Measurements from ENCODE around the gene CBY3.
"Not testable (repeated sequence)": the region's sequence is repeated elsewhere in the genome, so short reads cannot be mapped to it uniquely, and the experiment has no call there.

The CBY3 gene

GRCh38 chr5:179649166-179649703 lies 31.6 kb downstream of the CBY3 start:
- H3K27me3 Mint-ChIP-seq; H3K36me3 Mint-ChIP-seq (ENCODE audit: low read depth); H3K27ac Mint-ChIP-seq; H3K9me3 Mint-ChIP-seq; H3K4me1 Mint-ChIP-seq (ENCODE audit: low read depth); H3K4me3 Mint-ChIP-seq; intact Hi-C loops (cut with micrococcal nuclease): not testable (repeated sequence)

- intact Hi-C loops (cut with micrococcal nuclease): no loop called here
- Mint-ChIP-seq H3K4me3 (no peak overlapping the region), H3K9me3 (no peaks in the 10 kb centered on the region), H3K27ac (peak overlapping the region; percentile 31), H3K4me1 (ENCODE audit: low read depth) (no peaks in the 10 kb centered on the region), H3K36me3 (ENCODE audit: low read depth) (no peaks in the 10 kb centered on the region), H3K27me3 (peaks cover 9% of the 10 kb centered on the region)
These were observed 32.4 kb downstream of the CBY3 start for GRCh38 chr5:179648410-179648809.

GRCh38 chr5:179644766-179645165 lies 36.1 kb downstream of the CBY3 start:
- intact Hi-C loops (cut with micrococcal nuclease): not testable (repeated sequence)

GRCh38 chr5:179643141-179643920 lies 37.5 kb downstream of the CBY3 start:
- H3K4me3 Mint-ChIP-seq; H3K4me1 Mint-ChIP-seq (ENCODE audit: low read depth); H3K27me3 Mint-ChIP-seq; H3K9me3 Mint-ChIP-seq; H3K36me3 Mint-ChIP-seq (ENCODE audit: low read depth); intact Hi-C loops (cut with micrococcal nuclease); H3K27ac Mint-ChIP-seq: not testable (repeated sequence)

More at GRCh38 chr5:179644766-179645165, 36.1 kb downstream of the CBY3 start:
- H3K4me1 Mint-ChIP-seq (ENCODE audit: low read depth); H3K9me3 Mint-ChIP-seq; H3K27ac Mint-ChIP-seq; H3K27me3 Mint-ChIP-seq; H3K36me3 Mint-ChIP-seq (ENCODE audit: low read depth); H3K4me3 Mint-ChIP-seq: not testable (repeated sequence)

- H3K9me3 Mint-ChIP-seq; intact Hi-C loops (cut with micrococcal nuclease); H3K4me1 Mint-ChIP-seq (ENCODE audit: low read depth); H3K36me3 Mint-ChIP-seq (ENCODE audit: low read depth); H3K27ac Mint-ChIP-seq; H3K27me3 Mint-ChIP-seq; H3K4me3 Mint-ChIP-seq: not testable (repeated sequence)
These were observed 38.2 kb downstream of the CBY3 start for GRCh38 chr5:179642626-179643025.

- H3K4me3 Mint-ChIP-seq; H3K27me3 Mint-ChIP-seq; H3K36me3 Mint-ChIP-seq (ENCODE audit: low read depth); H3K4me1 Mint-ChIP-seq (ENCODE audit: low read depth); intact Hi-C loops (cut with micrococcal nuclease); H3K9me3 Mint-ChIP-seq; H3K27ac Mint-ChIP-seq: not testable (repeated sequence)
These were observed 39.1 kb downstream of the CBY3 start for GRCh38 chr5:179641745-179642144.

- H3K4me1 Mint-ChIP-seq (ENCODE audit: low read depth); H3K9me3 Mint-ChIP-seq; H3K27ac Mint-ChIP-seq; H3K36me3 Mint-ChIP-seq (ENCODE audit: low read depth); H3K27me3 Mint-ChIP-seq; H3K4me3 Mint-ChIP-seq; intact Hi-C loops (cut with micrococcal nuclease): not testable (repeated sequence)
These were observed 41.5 kb downstream of the CBY3 start for GRCh38 chr5:179639296-179639695.

GRCh38 chr5:179634370-179635172 lies 46.3 kb downstream of the CBY3 start:
- intact Hi-C loops (cut with micrococcal nuclease); H3K36me3 Mint-ChIP-seq (ENCODE audit: low read depth); H3K4me3 Mint-ChIP-seq; H3K27ac Mint-ChIP-seq; H3K9me3 Mint-ChIP-seq; H3K4me1 Mint-ChIP-seq (ENCODE audit: low read depth); H3K27me3 Mint-ChIP-seq: not testable (repeated sequence)

- H3K27me3 Mint-ChIP-seq; H3K27ac Mint-ChIP-seq; H3K9me3 Mint-ChIP-seq; H3K36me3 Mint-ChIP-seq (ENCODE audit: low read depth); H3K4me1 Mint-ChIP-seq (ENCODE audit: low read depth): not testable (repeated sequence)
- intact Hi-C loops (cut with micrococcal nuclease): loop anchor here (2.0 kb wide), 1 partner anchor 45 kb away; no protein-coding TSS in a partner anchor
- peak overlapping the region; percentile 53 for H3K4me3 Mint-ChIP-seq
These were observed 47.1 kb downstream of the CBY3 start for GRCh38 chr5:179633501-179634369.

Measured in dendritic cell treated with granulocyte-macrophage colony-stimulating factor and Interleukin-4, amounts not matched to agents 40 ng/mL and 50 ng/mL, for 4 days (primary cell).